DND-41 (cell line): Measurements from ENCODE around the gene ADSS1.

Experiments used
- CTCF ChIP-seq: IDR thresholded peaks from 2 replicates; pipeline ENCODE4 v1.5.1; 2012; ENCODE audit warnings: borderline replicate concordance, low read length, moderate library complexity, mild to moderate bottlenecking; ENCODE audit not compliant: poor library complexity, severe bottlenecking; ENCODE audit errors: extremely low read depth
- EZH2 ChIP-seq: IDR thresholded peaks from 3 replicates; pipeline ENCODE4 v1.6.1; 2012; ENCODE audit warnings: borderline replicate concordance, low read depth, mild to moderate bottlenecking, moderate library complexity, low read length, inconsistent platforms; ENCODE audit not compliant: severe bottlenecking

GRCh38 chr14:104782086-104782807, 58.2 kb downstream of the ADSS1 start:
- TF ChIP-seq CTCF, result no peak
- no peak for TF ChIP-seq EZH2
